NB4 (cell line): ENCODE results near the gene NOX5.

Experiments used
- CTCF ChIP-seq: IDR thresholded peaks from one replicate; pipeline ENCODE4 v1.5.1; 2012; ENCODE audit warnings: low read depth, low read length
- POLR2A ChIP-seq: IDR thresholded peaks from 2 replicates; pipeline ENCODE4 v1.6.1; 2011; ENCODE audit warnings: mild to moderate bottlenecking; ENCODE audit not compliant: insufficient read length; ENCODE audit errors: extremely low read depth

- no peak for TF ChIP-seq CTCF
- TF ChIP-seq POLR2A, result no peak
Measured at GRCh38 chr15:69086427-69087204, 72.1 kb downstream of the NOX5 start.
